ENCODE measurements around the gene TSPAN8.
"Not testable (repeated sequence)": the region's sequence is repeated elsewhere in the genome, so short reads cannot be mapped to it uniquely, and the experiment has no call there.

TSPAN8 gene

DNA sequence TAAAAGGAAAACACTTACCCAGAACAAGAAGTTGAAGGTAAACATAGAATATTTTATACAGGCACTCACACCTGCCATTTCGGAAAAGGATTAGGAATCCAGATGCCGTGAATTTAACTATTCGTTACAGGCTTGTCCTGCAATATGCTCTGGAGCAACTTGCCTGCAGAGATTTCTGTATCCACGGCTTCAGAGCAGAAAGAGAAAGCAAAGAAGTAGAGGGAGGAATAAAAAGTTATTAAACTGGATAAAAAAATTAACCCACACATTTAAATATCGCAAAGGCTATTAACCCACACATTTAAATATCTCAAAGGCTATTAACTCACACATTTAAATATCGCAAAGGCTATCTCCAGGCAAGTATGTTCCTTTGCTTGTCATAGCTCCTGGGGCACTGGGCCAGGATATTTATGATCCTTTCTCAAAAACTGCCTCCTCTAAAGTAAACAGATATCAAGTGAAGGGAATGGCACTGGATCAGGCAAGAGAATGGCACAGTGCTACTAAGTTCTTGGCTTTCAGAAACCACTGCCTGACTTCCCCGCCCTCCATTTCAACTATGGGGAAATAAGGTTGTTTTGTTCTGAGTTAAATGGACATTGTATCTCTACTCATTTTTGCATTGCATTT is at the start of gene TSPAN8:
TSS of gene TSPAN8 (minus strand) at position 399 of the 633 bp plus-strand sequence. CDS start at position 78, 321 bp downstream.
- no peak for DNase-seq

DNA sequence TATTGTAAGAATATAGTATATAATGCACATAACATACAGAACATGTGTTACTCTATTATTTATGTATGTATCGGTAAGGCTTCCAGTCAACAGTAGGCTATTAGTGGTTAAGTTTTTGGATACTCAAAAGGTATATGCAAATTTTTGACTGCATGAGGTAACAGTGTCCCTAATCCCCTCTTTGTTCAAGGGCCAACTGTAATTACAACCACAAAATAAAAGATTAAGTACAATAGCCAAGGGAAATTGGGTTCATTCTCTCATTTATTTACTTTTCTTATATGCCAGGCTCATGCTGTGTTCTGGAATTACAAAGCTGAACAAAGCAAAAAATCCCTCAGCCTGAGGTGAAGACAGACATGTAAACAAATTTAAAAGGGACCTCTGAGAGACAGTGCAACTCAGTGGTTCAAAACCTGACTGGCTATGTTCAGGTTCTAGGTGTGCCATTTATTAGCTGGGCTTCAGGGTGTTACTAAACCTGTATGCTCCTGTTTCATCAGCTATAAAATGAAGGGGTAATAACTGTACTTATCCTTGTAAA is 43.4 kb upstream of the TSPAN8 start:
- no peak for DNase-seq

DNA sequence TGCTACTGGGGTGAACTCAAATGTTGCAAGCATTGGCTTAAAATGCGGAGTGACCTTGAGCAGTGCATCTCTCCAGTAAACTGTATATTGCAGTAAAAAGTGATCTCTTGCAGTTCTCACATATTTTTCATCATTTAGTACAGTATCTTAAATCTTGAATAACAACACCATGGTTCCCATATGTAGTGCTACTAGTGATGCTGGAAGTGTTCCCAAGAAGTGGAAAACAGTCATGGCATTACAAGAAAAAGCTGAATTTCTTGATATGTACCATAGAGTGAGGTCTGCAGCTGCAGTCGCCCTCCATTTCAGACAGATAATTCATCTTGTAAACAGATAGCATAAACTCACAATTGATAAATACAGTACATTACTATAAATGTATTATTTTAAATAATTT is 42.9 kb upstream of the TSPAN8 start:
- no peak for DNase-seq

DNA sequence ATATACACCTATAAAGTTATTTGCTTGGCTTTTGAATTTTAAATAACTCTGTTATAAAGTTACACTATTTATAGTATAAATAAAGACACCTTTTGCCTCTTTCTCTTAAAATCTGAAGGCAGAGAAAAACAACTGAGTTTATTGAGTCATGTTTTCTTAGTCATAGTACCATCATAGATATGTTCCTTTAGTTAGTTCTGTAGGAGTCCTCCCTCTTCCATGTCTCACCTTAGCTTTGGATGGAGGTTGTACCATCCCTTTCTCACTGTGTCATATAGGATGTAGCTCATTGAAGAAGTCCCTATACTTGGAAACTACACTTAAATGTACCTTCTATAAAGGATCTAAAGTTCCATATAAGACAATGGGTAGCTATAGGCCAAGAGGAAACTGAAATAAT is 39.7 kb upstream of the TSPAN8 start:
- DNase-seq: no peak

DNA sequence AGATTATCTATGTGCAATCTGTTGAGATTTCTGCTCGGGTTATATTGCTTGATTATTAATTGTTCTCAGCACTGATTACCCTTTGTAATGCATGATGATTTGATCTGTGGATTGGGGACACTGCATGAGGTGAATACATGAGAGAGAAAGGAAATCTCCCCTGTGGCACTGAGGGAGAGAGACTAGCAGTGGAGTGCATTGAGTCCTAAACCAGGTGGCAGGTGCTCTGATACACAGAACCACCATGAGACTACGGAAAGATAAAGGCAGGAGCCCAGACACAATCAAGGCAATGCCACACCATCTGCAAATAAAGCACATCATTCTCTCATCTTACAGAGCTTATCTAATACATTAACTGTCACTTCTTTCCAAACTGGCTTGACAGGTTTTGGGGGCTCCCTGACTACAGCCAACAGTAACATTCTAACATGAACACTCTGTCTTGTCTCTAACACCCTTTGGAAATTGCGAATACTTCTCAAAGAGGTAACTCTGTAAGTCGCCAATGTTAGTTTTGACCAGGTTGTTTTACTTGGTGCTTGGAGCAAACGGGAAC is 37.6 kb upstream of the TSPAN8 start:
- no peak for DNase-seq

DNA sequence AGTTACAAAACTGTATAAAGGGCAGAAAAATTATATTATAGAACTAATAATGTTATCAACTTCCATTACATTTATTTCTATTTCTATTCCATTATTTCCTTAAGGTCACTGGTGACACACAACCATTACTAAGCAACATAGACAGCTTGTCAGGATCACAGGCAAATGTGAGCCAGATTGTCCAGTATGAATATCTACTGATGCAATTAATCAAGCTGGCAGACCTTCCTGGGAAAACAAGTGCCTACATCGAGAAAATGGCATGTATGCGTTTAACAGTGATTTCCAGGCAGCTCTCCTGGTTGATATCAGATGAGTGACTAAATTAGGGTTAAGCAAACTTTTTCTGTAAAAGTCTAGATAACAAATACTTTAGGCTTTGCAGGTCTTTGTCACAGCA is 36.9 kb upstream of the TSPAN8 start:
- no peak for DNase-seq

DNA sequence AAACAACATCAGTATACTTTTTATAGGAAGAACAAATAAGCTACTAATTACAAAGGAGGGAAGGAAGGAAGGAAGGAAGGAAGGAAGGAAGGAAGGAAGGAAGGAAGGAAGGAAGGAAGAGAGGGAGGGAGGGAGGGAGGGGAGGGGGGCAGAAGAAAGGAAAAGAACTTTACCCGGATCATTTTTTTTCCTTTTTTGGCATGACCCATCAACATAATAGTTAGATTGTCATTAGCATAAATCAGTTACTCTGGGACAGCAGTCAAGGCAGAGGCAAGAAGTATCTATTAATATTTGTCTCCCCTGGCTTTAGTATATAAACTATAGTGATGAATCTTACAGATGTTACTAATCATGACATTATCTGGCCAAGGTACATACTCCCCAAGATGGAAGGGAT is 35.2 kb upstream of the TSPAN8 start:
- no peak for DNase-seq

DNA sequence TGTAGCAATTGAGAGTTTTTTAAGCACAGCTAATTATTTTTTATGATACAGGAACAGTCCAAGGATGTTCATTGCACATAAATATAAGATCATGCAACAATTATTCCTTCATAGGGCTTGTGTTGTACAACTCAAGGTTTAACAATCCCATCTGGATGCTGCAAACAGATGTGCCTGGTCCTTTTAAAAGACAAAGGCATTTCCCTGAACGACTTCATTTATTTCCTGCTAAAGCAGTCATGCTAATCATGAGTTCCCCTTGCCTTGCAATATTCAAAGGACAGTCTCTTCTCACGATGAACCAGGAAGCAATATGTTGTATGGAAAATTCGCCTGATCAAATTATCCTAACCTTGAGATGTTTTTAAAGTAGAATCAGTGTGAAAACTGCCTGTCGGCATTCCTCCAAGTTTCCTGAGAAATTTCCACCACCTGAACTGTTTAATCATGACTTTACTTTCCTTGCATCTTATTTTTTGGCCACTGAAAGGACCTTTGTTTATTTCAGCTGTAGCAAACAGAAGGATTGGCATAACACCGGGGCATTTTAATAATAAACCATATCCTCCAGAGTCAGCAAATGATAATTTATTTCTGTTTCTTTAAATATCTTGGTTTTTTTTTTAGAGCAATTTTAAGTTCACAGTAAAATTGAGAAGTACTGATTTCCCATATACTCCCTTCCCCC is 33.9 kb upstream of the TSPAN8 start:
- DNase-seq: no peak

DNA sequence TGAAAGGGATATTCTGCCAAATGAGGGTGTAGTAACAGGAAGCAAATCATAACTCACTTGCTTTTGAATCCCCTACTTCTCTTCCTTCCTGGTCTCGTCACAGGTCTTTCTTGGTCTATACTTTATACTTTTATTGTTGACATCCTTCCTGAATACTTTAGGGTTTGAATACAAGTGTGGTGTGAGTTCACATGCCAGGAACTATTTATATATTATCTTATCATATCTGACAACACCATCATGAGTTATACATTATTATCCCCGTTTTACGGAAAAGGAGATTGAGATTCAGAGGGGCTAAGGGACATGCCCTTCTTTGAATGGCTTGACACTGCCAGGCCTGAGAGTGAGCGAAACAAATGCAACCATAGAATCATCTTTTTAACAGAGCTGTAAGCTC is 33.0 kb upstream of the TSPAN8 start:
- DNase-seq: no peak

DNA sequence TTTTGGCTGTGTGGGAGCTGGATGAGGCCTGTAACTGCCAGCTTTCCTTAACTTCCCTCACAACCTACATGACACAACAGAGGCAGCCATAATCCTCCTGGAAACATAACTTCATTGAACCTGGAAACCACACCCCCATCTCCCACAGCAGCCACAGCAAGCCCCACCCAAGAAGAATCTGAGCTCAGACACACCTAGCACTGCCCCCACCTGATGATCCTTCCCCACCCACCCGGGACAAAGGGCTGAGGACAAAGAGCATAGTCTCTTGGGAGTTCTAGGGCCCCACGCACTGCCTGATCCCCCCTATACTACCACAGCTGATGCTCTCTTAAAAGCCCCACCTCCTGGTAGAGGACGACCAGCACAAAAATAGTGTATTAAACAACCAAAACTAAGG is 29.6 kb upstream of the TSPAN8 start:
- no peak for DNase-seq

DNA sequence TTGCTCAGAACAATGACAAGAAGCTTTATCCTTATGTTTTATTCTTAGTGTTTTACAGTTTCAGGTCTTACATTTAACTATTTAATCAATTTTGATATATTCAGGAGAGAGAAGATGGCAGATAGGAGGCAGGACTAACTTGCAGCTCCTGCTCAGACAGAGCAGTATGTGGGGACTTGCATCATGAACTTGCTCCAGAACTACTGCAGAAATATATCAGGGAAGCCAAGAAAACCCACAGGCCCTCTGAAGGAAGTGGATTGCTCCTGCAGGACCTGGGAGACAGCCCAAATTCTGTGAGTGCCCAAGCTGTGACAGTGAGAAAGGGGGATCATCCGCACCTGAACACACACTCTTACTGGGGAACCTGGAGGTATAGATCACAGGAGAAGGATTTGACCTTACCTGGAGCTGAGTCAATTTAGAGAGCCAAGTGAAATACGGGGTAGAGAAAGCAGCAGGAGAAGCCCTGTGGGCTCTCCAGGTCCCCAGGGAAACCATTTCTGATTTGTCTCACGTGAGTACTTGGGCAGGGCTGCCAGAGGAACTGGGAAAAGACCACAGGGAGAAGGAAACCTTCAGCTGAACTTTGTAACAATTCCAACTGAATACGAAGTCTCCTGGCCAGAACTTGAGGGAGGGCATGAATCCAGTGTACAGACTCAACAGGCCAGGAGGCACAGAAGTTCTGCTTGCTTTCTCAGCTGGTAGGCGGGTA is 28.9 kb upstream of the TSPAN8 start:
- DNase-seq: no peak

DNA sequence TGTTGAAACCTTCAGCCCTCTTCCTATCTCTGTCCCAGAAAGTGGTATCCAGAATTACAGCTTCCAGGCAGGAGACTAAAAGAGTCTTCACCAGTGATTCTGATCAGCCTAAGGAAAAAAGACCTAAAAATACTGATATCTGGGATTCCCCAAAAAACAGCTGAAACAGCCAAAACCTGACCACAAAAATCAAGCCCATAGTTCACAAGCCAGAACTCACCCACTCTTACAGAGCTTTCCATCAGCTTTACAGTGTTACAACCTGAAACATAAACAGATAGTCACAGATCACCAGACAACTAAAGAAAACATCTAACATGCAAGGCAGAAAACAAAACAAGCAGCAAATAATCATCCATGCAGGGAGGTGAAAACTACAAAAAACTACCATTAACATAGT is 26.0 kb upstream of the TSPAN8 start:
- DNase-seq: no peak

DNA sequence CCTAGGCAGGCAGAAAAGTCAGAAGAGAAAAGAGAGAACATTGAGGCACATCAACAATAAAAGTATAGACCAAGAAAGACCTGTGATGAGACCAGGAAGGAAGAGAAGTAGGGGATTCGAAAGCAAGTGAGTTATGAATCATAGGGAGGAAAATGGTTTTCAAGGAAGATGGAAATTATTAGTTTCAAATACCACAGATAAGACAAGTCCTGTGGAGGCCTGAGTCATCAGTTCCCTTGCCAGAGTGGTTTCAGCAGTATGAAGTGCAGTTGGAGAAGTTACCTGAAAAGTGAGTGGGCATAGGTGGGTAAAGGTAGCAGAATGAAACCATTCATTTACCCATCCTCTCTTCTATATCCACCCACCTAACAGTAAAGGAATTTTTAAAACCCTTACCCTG is 25.2 kb upstream of the TSPAN8 start:
- no peak for DNase-seq

DNA sequence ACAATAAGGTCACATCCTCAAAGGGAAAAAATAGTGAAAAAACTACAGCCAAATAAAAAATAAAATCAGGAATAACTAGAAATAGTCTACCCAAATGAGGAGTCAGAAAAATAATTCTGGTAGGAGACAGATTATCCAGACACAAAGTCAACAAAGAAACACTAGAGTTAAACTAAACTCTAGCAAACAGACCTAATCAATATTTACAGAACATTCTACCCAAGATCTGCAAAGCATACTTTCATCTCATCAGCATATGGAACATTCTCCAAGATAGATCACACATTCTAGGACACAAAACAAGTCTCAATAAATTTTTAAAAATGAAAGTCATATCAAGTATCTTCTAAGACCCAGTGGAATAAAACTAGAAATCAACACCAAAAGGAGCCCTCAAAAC is 20.4 kb upstream of the TSPAN8 start:
- no peak for DNase-seq

DNA sequence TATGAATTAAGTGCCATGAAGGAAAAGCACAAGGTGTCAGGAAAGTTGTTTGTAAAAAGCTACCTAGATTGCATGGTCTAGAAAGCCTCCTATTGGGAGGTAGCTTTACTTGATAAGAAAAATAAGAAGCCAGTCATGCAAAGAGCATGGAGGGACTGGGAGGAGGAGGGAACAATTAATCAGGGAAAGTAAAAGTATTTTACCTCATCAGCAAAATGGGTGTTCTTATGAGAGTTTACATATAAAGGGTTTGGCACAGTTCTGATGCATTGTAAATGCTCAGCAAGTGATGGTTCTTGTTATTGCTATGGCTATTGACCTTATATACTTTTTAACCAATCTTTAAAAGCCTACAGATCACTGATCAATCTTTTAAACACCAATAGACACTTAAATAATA is 17.0 kb upstream of the TSPAN8 start:
- DNase-seq: no peak

DNA sequence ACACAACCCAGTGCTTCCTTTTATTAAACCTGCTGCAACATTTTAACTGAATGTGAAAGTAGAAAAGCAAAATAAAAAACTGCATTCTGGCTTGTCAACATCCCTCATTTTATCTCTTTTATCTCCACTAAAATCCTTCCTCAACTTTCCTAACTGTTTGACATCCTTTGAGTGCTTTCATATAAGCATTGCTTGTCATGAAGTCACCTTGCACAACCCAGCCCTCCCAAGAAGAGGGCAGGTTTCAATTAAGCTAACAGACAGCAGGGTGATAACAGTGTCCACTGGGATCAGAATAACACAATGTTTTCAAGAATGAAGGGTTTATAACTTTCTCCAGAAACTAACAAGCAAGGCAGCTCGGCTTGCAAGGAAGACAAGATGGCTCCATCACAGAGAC is 16.3 kb upstream of the TSPAN8 start:
- no peak for DNase-seq

DNA sequence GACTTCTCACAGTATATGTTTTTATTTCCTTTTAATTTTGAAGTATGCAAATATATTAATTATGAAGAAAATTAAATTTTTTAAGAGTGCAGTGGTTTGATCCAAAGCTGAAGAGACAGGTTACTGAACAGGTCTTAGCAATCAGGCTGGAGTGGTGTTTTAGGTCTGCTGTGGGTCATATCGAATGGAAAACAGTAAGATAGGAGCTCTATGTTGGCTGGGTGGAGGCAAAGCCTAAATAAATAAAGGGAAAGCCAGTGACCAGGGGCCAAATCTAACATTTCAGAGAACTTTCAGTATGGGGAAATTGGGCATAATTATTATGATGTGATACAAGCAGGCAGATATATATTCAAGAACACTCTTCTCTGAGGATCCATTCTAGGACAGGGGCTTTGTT is 12.7 kb upstream of the TSPAN8 start:
- no peak for DNase-seq

DNA sequence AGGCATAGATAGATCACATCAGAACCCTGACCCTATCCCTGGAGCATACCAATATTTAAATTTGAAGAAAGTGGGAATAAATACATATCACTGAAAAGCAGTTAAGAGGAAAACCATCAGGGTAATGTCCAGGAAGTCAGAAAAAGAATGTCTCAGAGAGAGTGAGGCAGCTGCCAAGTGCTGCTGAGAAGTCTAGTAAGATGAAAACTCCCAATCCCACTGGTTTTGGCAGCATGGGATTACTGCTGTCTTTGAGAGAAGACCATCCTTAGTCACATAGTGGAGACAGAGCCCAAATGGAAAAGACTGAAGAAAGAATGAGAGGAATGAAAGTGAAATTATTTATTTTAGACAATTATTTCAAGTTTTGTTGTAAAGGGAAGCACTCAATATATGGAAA is 11.5 kb upstream of the TSPAN8 start:
- no peak for DNase-seq

DNA sequence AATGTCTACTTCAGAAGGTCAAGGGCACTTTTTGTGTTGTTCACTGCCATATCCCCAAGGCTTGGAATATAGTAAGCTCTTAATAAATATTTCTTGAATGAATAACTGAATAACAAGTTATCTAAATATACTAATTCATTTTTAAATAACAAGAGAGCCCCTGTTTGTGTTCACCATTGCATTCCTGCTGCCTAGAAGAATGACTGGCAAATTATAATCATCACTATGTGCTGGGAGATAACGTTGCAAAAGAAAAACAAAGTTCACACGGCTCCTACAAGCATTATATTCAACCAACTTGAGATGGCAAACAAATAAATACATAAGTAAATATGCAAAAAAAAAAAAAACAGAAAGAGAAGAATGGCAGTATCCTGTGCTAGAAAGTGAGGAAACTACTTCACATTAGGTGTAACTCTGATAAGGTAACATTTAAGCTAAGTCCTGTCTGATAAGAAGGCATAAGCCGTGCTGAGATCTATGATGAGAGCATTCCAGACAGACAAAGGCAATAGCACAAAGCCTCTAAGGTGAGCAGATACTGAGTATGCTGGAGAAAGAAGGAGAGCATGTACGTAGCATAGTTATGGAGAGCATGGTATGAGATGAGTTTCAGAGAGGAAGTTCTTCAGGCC is 9.2 kb upstream of the TSPAN8 start:
- DNase-seq: no peak

DNA sequence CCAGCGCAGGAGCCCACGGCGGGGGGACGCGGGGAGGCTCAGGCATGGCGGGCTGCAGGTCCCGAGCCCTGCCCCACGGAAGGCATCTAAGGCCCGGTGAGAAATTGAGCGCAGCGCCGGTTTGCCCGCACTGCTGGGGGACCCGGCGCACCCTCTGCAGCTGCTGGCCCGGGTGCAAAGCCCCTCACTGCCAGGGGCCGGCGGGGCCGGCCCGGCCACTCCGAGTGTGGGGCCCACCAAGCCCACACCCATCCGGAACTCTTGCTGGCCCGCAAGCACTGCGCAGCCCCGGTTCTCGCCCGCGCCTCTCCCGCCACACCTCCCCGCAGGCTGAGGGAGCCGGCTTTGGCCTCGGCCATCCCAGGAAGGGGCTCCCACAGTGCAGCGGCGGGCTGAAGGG is 8.5 kb upstream of the TSPAN8 start:
- no peak for DNase-seq

DNA sequence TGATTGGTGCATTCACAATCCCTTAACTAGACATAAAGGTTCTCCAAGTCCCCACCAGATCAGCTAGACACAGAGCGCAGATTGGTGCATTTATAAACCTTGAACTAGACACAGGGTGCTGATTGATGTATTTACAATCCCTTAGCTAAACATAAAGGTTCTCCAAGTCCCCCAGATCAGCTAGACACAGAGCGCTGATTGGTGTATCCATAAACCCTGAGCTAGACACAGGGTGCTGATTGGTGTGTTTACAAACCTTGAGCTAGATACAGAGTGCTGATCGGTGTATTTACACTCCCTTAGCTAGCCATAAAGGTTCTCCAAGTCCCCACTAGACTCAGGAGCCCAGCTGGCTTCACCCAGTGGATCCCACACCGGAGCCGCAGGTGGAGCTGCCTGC is 8.0 kb upstream of the TSPAN8 start:
- DNase-seq: not testable (repeated sequence)

DNA sequence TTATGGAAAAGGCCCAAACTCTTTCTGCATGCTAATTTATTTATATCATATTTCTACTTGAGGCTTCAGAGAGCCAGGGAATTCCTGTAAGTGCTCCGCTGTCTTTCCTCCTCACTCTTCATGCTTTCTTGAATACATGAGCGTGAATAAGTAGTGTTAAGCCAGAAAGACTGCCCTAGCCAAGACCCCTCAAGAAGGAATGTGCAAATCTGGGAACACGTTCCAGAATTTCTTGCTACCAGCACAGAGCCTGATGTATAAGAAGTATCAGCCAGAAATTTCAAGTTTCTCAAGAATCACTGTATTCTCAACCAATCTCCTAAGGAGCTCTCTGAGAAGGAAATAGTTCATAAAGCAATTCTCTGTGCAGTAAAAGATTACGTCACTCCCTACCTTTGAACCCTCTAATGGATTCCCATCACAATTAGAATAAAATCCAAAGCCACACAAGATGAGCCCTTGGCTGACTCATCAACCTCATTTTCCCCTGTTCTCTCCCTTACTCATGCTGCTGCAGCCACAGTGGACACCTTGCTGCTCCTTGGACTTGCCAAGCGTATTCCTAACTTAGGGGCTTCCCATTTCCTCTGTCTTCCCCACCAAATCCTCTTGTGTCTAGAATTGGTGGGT is 6.9 kb upstream of the TSPAN8 start:
- no peak for DNase-seq

DNA sequence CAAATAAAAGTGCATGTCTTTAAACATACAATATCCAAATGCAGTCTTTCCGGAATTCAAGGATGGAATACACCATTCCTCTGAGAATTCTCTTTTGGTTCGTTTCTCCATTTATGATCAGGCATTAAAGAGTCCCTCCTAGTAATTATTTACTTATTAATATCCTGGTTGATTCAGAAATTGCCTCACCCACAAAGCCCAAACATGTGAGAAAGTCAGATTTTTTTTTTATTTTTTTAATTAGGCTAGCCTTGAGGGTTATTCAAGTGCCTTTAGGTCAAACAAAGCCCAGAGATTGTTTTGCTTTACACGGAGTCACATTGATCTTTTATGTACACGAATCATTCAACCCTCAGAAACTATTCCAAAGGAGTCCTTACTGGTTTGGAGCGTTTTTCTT is 6.4 kb upstream of the TSPAN8 start:
- no peak for DNase-seq
